GM10248 (cell line): ENCODE results near the gene C12orf42.

Experiments used
- CTCF ChIA-PET: fragments of 300-600 bp; sonication (Branson Sonifier 250); formaldehyde crosslinking; extraction: SDS; loops from one replicate; lab custom pipeline; 2021; ENCODE audit warnings: antibody characterized with exemption; lab: Yijun Ruan, JAX
- POLR2A ChIA-PET: fragments of 350-650 bp; sonication (Branson Sonifier 250); formaldehyde crosslinking; extraction: SDS; loops from one replicate; lab custom pipeline; 2020; ENCODE audit warnings: antibody characterized with exemption; lab: Yijun Ruan, JAX
- DNase-seq: peaks from one replicate; pipeline ENCODE4 v3.0.0; 2012; ENCODE audit errors: extremely low spot score
- TF ChIP-seq, protein P1 (sequence below): IDR thresholded peaks from 2 replicates; pipeline ENCODE4 v1.5.1; 2012; ENCODE audit warnings: mild to moderate bottlenecking, low read depth; ENCODE audit errors: extremely low read depth, missing control alignments, control extremely low read depth

Gene C12orf42

DNA sequence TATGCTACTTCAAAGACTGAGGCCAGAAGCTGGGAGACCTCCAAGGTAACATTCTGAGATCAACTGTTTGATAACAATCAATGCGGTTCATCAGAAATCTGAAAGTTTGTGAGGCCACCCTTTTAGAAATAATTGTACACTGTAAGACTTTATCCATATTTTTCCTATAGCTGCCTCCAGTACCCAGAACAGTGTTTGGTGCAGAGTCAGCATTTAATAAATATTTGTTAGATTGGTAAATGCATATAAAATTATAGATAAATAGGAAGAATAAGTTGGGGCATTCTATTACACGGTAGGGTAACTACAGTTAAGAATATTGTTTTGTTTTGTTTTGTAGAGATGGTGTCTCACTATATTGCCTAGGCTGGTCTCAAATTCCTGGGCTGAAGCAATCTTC lies 141.4 kb downstream of the C12orf42 start:
- ChIA-PET POLR2A (no interaction called here), CTCF (interaction anchor here (1.8 kb wide), 1 partner anchor 9 kb away, joined by 4 read pairs; no protein-coding TSS in a partner anchor)
- TF ChIP-seq, protein P1, sequence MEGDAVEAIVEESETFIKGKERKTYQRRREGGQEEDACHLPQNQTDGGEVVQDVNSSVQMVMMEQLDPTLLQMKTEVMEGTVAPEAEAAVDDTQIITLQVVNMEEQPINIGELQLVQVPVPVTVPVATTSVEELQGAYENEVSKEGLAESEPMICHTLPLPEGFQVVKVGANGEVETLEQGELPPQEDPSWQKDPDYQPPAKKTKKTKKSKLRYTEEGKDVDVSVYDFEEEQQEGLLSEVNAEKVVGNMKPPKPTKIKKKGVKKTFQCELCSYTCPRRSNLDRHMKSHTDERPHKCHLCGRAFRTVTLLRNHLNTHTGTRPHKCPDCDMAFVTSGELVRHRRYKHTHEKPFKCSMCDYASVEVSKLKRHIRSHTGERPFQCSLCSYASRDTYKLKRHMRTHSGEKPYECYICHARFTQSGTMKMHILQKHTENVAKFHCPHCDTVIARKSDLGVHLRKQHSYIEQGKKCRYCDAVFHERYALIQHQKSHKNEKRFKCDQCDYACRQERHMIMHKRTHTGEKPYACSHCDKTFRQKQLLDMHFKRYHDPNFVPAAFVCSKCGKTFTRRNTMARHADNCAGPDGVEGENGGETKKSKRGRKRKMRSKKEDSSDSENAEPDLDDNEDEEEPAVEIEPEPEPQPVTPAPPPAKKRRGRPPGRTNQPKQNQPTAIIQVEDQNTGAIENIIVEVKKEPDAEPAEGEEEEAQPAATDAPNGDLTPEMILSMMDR = no peak
- no peak for DNase-seq

DNA sequence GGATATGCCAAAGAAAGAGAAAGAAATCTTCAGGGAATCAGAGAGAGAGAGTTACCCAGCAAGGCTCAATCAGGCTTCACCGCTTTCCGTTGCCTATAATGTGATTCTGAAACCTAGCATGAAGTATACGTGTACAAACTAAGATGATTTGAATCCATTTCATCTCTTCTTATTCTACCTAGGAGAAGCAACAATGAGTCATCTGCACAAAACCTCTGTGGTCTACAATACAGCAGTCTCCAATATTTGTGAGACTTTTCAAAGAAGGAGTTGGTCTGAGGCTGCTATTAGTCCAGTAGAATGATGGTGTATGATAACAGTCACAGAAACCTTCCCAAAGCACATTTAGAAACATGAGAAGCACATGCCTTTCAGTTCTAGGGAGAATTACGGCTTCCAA lies 141.9 kb downstream of the C12orf42 start:
- TF ChIP-seq, protein P1 = no peak
- DNase-seq = no peak
- POLR2A ChIA-PET = no interaction called here
- CTCF ChIA-PET = interaction anchor here (1.8 kb wide), 1 partner anchor 9 kb away, joined by 4 read pairs; no protein-coding TSS in a partner anchor

DNA sequence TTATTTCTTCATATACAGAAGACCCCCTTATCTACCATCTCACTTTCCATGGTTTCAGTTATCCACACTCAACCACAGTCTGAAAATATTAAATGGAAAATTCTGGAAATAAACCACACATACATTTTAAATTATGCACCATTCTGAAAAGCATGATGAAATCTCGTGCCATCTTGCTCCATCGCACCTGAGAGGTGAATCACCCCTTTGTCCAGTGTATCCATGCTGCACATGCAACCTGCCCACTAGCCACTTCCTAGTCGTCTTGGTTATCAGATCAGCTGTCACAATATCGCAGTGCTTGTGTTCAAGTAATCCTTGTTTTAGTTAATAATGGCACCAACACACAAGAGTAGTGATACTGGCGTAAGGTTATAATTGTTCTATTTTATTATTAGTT lies 145.7 kb downstream of the C12orf42 start:
- no peak for DNase-seq
- POLR2A ChIA-PET = no interaction called here
- CTCF ChIA-PET = no interaction called here
- TF ChIP-seq, protein P1 = no peak

DNA sequence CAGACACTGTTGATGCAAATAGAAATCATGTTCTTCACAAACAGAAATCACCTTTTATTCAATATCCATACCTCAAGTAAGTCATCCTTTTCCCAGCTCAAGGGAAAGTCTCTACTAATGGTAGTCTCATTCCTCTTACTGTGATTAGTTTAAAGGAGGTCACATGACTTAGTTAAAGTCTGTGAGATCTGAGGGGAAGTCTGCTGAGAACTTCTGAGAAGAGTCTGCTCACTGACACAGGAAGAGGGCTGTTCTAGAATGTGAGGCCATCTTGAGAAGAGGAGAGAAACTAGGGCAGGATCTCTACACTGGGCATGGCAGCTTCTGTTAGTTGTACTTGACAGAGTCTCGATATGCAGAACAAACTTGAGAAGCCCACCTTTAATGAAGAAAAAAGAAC lies 146.8 kb downstream of the C12orf42 start:
- ChIA-PET CTCF (no interaction called here), POLR2A (no interaction called here)
- TF ChIP-seq, protein P1 = no peak
- no peak for DNase-seq

DNA sequence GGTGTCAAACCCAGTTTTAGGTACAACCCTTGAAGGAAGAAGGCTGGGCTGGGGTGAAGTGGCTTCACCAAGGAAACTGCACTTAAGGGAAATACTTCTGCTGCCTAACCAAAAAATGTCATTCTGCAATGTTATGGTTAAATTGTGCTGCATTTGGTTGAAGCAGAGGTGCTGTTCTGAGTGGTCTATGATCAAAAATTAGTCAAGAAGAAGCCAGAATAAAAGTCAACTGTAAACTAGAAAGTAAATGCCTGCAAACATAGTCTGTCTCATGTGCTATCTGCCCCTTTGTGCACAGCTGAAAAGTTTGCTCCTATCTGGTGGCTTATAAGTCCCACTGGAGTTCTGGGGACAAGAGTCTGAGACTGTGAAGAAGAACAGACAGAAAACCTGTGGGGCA lies 158.8 kb downstream of the C12orf42 start:
- ChIA-PET POLR2A (no interaction called here), CTCF (interaction anchor here (0.9 to 1.8 kb wide), 2 partner anchors 10 to 12 kb away, joined by 3 read pairs; no protein-coding TSS in a partner anchor)
- TF ChIP-seq, protein P1 = no peak
- DNase-seq = no peak

DNA sequence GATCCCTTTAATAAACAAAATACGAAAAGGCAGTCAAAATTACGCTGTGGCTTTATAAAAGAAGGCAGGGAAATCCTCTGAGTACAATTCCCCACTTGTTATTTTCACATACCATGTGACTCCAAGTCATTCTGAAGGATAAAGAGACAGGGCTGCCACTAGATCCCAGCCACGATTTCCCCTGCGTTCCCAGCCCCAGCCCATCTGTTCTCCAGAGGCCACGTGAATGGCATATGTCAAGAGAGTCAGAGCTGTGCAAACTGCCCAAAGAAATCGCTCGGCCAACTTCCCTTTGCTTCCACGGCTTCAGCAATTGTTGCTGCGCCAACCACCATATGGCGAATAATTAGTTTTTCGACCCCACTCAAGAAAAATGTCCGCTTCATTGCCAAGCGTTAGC lies 161.3 kb downstream of the C12orf42 start:
- CTCF ChIA-PET = interaction anchor here (1.2 kb wide), 1 partner anchor 29 kb away, joined by 3 read pairs; no protein-coding TSS in a partner anchor
- TF ChIP-seq, protein P1 = no peak
- no peak for DNase-seq
- POLR2A ChIA-PET = no interaction called here
